IMR-90 (cell line): ENCODE results near the gene CASP2. TPM values are rescaled to one million over a fixed set of nuclear protein-coding genes. Genes with fewer than 3 reads are reported as not detected.

Experiments
- ATAC-seq: fragments of 200-7000 bp; cut with Tn5 transposase; 2 replicates; pipeline ENCODE4 v1.9.1; 2020; ENCODE audit warnings: low read depth, mild to moderate bottlenecking, moderate library complexity
- BruUV-seq: library from RNA; stranded (reverse); fragments of 400-500 nt; replicated peaks from 2 replicates; lab custom pipeline; 2021; lab: Mats Ljungman, UMichigan
- CTCF ChIA-PET: fragments of 300-600 bp; formaldehyde crosslinking; extraction: SDS; loops from one replicate; lab custom pipeline; 2021; ENCODE audit warnings: antibody characterized with exemption; lab: Yijun Ruan, JAX
- POLR2A ChIA-PET: fragments of 300-600 bp; sonication (Branson Sonifier 250); formaldehyde crosslinking; loops from one replicate; lab custom pipeline; 2022; ENCODE audit warnings: antibody characterized with exemption; ENCODE audit not compliant: unreplicated experiment; lab: Charles Lee
- DNase-seq: peaks from one replicate; pipeline ENCODE4 v3.0.0; 2013
- H2AFZ ChIP-seq: replicated peaks from 2 replicates; pipeline ENCODE3; 2013; ENCODE audit warnings: low read length, mild to moderate bottlenecking; ENCODE audit not compliant: poor library complexity
- H2AK5ac ChIP-seq: 2 replicates; pipeline ENCODE4 v1.6.1; 2013; ENCODE audit warnings: low read depth, low read length, inconsistent platforms
- H2AK9ac ChIP-seq: replicated peaks from 2 replicates; pipeline ENCODE3; 2013; ENCODE audit warnings: mild to moderate bottlenecking, low read depth, low read length, moderate library complexity; ENCODE audit not compliant: poor library complexity
- H2BK120ac ChIP-seq: 2 replicates; pipeline ENCODE4 v1.6.1; 2013; ENCODE audit warnings: low read depth, low read length, inconsistent platforms
- H2BK15ac ChIP-seq: 3 replicates; pipeline ENCODE4 v1.6.1; 2013; ENCODE audit warnings: low read depth, low read length, inconsistent platforms
- H2BK20ac ChIP-seq: 2 replicates; pipeline ENCODE4 v1.6.1; 2013; ENCODE audit warnings: low read depth, mild to moderate bottlenecking, inconsistent platforms, low read length, moderate library complexity
- H2BK5ac ChIP-seq: 2 replicates; pipeline ENCODE4 v1.6.1; 2013; ENCODE audit warnings: mild to moderate bottlenecking, low read depth, low read length, inconsistent platforms; ENCODE audit not compliant: poor library complexity, severe bottlenecking
- H3K14ac ChIP-seq: replicated peaks from 2 replicates; pipeline ENCODE4 v1.6.1; 2013; ENCODE audit warnings: low read depth, low read length, inconsistent platforms
- H3K18ac ChIP-seq: 2 replicates; pipeline ENCODE4 v1.6.1; 2013; ENCODE audit warnings: low read depth, low read length, control low read depth
- H3K23ac ChIP-seq: 2 replicates; pipeline ENCODE4 v1.6.1; 2013; ENCODE audit warnings: low read depth, low read length, inconsistent platforms
- H3K27ac ChIP-seq: 2 replicates; pipeline ENCODE4 v1.5.1; 2013; ENCODE audit warnings: mild to moderate bottlenecking, control low read depth, low read length; ENCODE audit not compliant: insufficient read depth
- H3K27me3 ChIP-seq: 2 replicates; pipeline ENCODE4 v1.6.1; 2013; ENCODE audit warnings: low read length; ENCODE audit not compliant: control insufficient read depth, insufficient read depth
- H3K36me3 ChIP-seq: 2 replicates; pipeline ENCODE4 v1.6.1; 2013; ENCODE audit warnings: low read length, mixed read lengths; ENCODE audit not compliant: control insufficient read depth, insufficient read depth
- H3K4ac ChIP-seq: 2 replicates; pipeline ENCODE4 v1.6.1; 2013; ENCODE audit warnings: low read depth, low read length, inconsistent platforms
- H3K4me1 ChIP-seq: 2 replicates; pipeline ENCODE4 v1.6.1; 2013; ENCODE audit warnings: low read length, mixed read lengths; ENCODE audit not compliant: control insufficient read depth, insufficient read depth
- H3K4me2 ChIP-seq: 2 replicates; pipeline ENCODE4 v1.6.1; 2013; ENCODE audit warnings: low read depth, mild to moderate bottlenecking, control low read depth, low read length, moderate library complexity
- H3K4me3 ChIP-seq: 2 replicates; pipeline ENCODE4 v1.5.1; 2013; ENCODE audit warnings: low read depth, mild to moderate bottlenecking, control low read depth, low read length, moderate library complexity; ENCODE audit not compliant: insufficient read depth
- H3K56ac ChIP-seq: 2 replicates; pipeline ENCODE4 v1.6.1; 2013; ENCODE audit warnings: low read length, inconsistent platforms; ENCODE audit not compliant: insufficient read depth; ENCODE audit errors: extremely low read depth
- H3K79me1 ChIP-seq, 2 experiments: 2 replicates each; pipeline ENCODE4 v1.6.1; 2013; ENCODE audit warnings: low read length in 2 of 2, inconsistent platforms in 1 of 2, low read depth in 1 of 2
- H3K9ac ChIP-seq: 2 replicates; pipeline ENCODE4 v1.6.1; 2013; ENCODE audit warnings: low read depth, low read length, control low read depth
- H3K9me1 ChIP-seq: 2 replicates; pipeline ENCODE4 v1.6.1; 2013; ENCODE audit warnings: low read length, inconsistent platforms; ENCODE audit not compliant: insufficient read depth
- H3K9me3 ChIP-seq: 2 replicates; pipeline ENCODE4 v1.6.1; 2013; ENCODE audit warnings: low read length; ENCODE audit not compliant: control insufficient read depth, insufficient read depth
- H4K20me1 ChIP-seq: 2 replicates; pipeline ENCODE4 v1.6.1; 2013; ENCODE audit warnings: low read length, inconsistent platforms; ENCODE audit not compliant: insufficient read depth
- H4K5ac ChIP-seq: 2 replicates; pipeline ENCODE4 v1.6.1; 2013; ENCODE audit warnings: mild to moderate bottlenecking, low read depth, low read length, control low read depth
- H4K8ac ChIP-seq, 2 experiments: 2 replicates each; pipeline ENCODE4 v1.6.1; 2013; ENCODE audit warnings: low read depth in 2 of 2, low read length in 2 of 2, control low read depth in 1 of 2, inconsistent platforms in 1 of 2
- H4K91ac ChIP-seq: 2 replicates; pipeline ENCODE4 v1.6.1; 2013; ENCODE audit warnings: low read depth, low read length, inconsistent platforms; ENCODE audit not compliant: insufficient read depth
- MAZ ChIP-seq: IDR thresholded peaks from 2 replicates; pipeline ENCODE4 v1.6.1; 2012; ENCODE audit warnings: low read depth, mild to moderate bottlenecking, low read length, improper control_type of control experiment, moderate library complexity, borderline replicate concordance
- MXI1 ChIP-seq: IDR thresholded peaks from 2 replicates; pipeline ENCODE4 v1.6.1; 2012; ENCODE audit warnings: low read depth, mild to moderate bottlenecking, low read length, moderate library complexity, borderline replicate concordance
- WGBS, 2 experiments: methylation state at CpG; one replicate each; pipeline versions ENCODE4 v1.1.5 to v1.1.7; 2013; ENCODE audit warnings: missing lambda C conversion rate in 2 of 2; ENCODE audit not compliant: insufficient read length in 1 of 2; ENCODE audit errors: extremely low coverage in 2 of 2; 5-methylcytosine and 5-hydroxymethylcytosine counted together
- dilution Hi-C: fragments of 300-500 bp; cut with HindIII; formaldehyde crosslinking; loops from one replicate; pipeline ENCODE4 v1.14.3; 2018; ENCODE audit warnings: low sequenced_read_pairs; ENCODE audit not compliant: unreplicated experiment
- in situ Hi-C: fragments of 300-500 bp; cut with MboI; formaldehyde crosslinking; loops from 3 replicates; pipeline ENCODE4 v1.14.3; 2019; ENCODE audit warnings: low sequenced_read_pairs, inconsistent platforms, mixed read lengths
- intact Hi-C: fragments of 100-400 bp; cut with micrococcal nuclease; formaldehyde crosslinking; loops from 2 replicates; pipeline ENCODE4 v1.10.0; 2022
- polyA plus RNA-seq, 3 experiments: library from polyadenylated mRNA; depleted of rRNA; stranded (reverse); fragments of >200 nt; gene quantifications; 2 replicates each; pipeline ENCODE4 v1.2.3, GENCODE V29; 2012; ENCODE audit warnings: low replicate concordance in 1 of 3
- total RNA-seq: library from RNA; depleted of rRNA; stranded (reverse); fragments of >200 nt; gene quantifications from 2 replicates; pipeline ENCODE4 v1.2.3, GENCODE V29; 2012

The CASP2 gene
- total and polyA plus RNA-seq, 2 of the 4 experiments (the other 2 are of a cell fraction) = 15.4 to 25.6 TPM

- H3K79me1 ChIP-seq = no peaks in the 10 kb centered on the region
- H2AK9ac ChIP-seq = no peak overlapping the region
- no peak overlapping the region for H3K23ac ChIP-seq
- H3K4me1 ChIP-seq = no peaks in the 10 kb centered on the region; the same call in 1 of the 2 replicates
- H3K56ac ChIP-seq = no peak overlapping the region
- ChIA-PET CTCF (interaction anchor here (2.5 kb wide), 1 partner anchor 15 kb away, joined by 6 read pairs; no protein-coding TSS in a partner anchor), POLR2A (no interaction called here)
- no peak overlapping the region for H2AK5ac ChIP-seq
- H2AFZ ChIP-seq = no peak overlapping the region
- no peak overlapping the region for H3K4me3 ChIP-seq
- dilution Hi-C loops = no loop called here
- no peak overlapping the region for H4K91ac ChIP-seq
- ATAC-seq = no peak
- H4K5ac ChIP-seq = no peak overlapping the region
- no peak for DNase-seq
- H3K4me2 ChIP-seq = no peak overlapping the region
- no peak overlapping the region for H2BK120ac ChIP-seq
- H3K36me3 ChIP-seq = no peaks in the 10 kb centered on the region
- H3K27ac ChIP-seq = no peak overlapping the region
- no peak overlapping the region for H3K4ac ChIP-seq
- no peak overlapping the region for H2BK20ac ChIP-seq
- no peak overlapping the region for H3K14ac ChIP-seq
- no peak overlapping the region for H3K18ac ChIP-seq
- no peak overlapping the region for H2BK15ac ChIP-seq
- no peak for TF ChIP-seq MXI1
- TF ChIP-seq MAZ = no peak
- H4K8ac ChIP-seq = no peak overlapping the region
- no CpG with 5 or more reads among the region's 3 CpGs for WGBS, 2 experiments
- BruUV-seq = no TSS peak
- no peaks in the 10 kb centered on the region; the same call in 1 of the 2 replicates for H3K27me3 ChIP-seq
- no peak overlapping the region for H3K9ac ChIP-seq
- H2BK5ac ChIP-seq = no peak overlapping the region
- in situ Hi-C loops = no loop called here
- no peaks in the 10 kb centered on the region for H3K9me1 ChIP-seq
- H4K20me1 ChIP-seq = no peaks in the 10 kb centered on the region
- H3K9me3 ChIP-seq = no peaks in the 10 kb centered on the region
- intact Hi-C loops = loop anchor here (5.0 kb wide), 1 partner anchor 157 kb away; no protein-coding TSS in a partner anchor
These were observed 32.6 kb upstream of the CASP2 start for GRCh38 chr7:143255564-143255963.
